Head of caudate nucleus (tissue), 42 donors: ENCODE results near the gene MCM3AP.
"Not testable (repeated sequence)": the region's sequence is repeated elsewhere in the genome, so short reads cannot be mapped to it uniquely, and the experiment has no call there.

Experiments used
- DNase-seq, 42 donors: peaks; one replicate each; pipeline versions ENCODE4 v3.0.0 to v3.0.0-alpha.2; 2020 to 2021; ENCODE audit warnings: mixed read lengths in 7 of 42
- intact Hi-C: fragments of 100-400 bp; cut with DNase I; formaldehyde crosslinking; loops from one replicate; pipeline ENCODE4 v1.15.0; 2022

Gene MCM3AP

DNA sequence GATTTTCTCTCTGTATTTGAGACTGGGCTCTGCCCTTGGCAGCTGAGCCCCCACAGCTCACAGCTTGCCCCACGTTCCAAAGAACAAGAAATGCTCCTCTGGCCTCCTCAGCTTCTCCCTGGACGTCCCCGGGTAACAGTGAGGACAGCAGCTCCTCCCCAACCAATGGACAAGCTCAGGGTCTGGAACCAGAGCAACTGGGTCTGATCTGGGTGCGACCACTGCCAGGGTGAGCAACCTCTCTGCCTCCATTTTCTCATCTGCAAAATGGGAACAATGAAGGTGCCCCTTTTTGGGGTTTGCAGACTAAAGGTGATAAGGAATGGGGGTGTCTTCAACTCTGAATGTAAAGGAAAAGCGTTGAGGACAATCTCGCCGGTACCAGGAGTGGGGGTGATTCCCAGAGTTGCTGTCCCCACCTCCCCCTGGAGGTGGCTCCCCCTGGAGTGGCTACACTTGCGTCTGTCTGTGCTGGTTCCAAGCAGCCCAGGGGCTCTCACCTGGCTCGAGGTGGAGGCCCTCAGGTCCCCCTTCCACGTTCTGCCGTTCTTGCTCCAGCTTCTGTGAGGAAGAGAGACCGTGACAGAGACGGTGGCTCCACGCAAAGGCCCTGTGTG lies 31.4 kb upstream of the MCM3AP start:
- intact Hi-C loops: no loop called here
- no peak for DNase-seq

DNA sequence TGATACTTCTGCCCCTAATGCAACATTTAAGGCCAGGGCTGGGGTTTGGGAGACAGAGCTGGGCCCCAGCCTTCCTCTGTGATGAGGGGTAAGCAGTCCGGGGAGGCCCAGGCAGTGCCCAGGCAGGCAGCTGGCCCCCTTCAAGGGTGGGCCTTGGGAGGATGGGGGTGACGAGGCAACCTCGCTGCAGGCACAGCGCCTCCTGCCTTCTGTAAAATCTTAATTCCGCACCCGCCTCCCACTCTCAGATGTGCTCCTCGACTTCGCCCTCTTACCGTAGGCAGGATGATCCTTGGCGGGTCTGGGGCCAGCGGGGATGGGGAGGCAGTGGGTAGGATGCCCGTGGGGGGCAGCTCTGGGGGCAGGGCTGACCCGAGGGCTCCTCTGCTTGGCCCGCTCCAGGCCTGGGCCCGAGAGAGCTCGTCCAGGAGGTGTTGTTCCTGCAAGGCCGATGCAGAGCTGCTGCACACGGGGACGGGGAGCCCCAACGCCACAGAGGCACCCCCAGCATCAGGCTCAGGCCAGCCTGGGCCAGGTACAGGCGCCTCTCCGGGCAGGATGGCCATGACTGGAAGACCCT lies 29.1 kb upstream of the MCM3AP start:
- intact Hi-C loops: no loop called here
- DNase-seq: no peak

GRCh38 chr21:46312949-46313348 lies 27.5 kb upstream of the MCM3AP start:
- DNase-seq: no peak
- intact Hi-C loops: no loop called here

DNA sequence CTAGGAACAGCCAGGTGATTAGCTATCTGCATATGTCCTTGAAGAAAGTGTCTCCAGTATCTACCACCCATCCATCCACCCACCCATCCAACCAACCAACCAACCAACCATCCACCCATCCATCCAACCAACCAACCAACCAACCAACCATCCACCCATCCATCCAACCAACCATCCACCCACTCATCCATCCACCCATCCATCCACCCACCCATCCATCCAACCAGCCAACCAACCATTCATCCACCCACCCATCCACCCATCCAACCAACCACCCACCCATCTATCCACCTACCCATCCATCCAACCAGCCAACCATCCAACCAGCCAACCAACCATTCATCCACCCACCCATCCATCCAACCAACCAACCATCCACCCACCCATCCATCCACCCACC lies 26.2 kb upstream of the MCM3AP start:
- no peak for DNase-seq
- intact Hi-C loops: no loop called here

GRCh38 chr21:46310260-46310659 lies 24.8 kb upstream of the MCM3AP start:
- DNase-seq, intact Hi-C loops: not testable (repeated sequence)

DNA sequence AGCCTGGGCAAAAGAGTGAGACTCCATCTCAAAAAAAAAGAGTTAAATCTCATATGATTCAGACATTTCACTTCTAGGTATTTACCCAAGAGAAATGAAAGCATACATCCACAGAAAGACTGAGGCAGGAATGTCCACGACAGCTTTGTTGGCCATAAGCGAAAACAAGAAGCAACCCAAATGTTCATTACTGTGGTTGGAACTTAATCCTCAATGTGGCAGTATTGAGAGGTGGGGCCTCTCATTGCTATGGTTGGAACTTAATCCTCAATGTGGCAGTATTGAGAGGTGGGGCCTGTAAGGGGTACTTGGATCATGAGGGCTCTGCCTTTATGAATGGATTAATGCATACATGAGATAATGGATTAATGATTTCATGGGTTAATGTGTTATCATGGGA lies 23.0 kb upstream of the MCM3AP start:
- intact Hi-C loops: no loop called here
- DNase-seq: no peak

GRCh38 chr21:46307625-46308024 lies 22.2 kb upstream of the MCM3AP start:
- no peak for DNase-seq
- intact Hi-C loops: no loop called here

- intact Hi-C loops: no loop called here
- DNase-seq: peak in 36 of 42 donors; percentile 19 to 77 (median 53)
Observed at GRCh38 chr21:46304955-46305354, 19.5 kb upstream of the MCM3AP start.

DNA sequence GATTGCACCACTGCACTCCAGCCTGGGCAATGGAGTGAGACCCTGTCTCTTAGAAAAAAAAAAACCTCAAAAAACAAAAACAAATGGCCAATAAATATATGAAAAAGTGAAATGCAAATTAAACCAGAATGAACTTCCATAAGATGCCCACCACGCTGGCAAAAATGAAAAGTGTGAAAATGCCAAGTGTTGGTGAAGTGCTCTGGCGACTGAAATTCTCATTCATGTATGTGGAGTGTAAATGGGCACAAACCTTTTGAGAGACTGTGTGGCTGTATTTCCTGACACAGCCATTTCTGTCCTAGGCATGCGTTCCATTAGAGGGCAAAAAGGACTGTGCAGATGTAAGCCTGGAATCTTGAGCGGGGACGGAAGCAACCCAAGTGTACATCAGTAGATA lies 19.0 kb upstream of the MCM3AP start:
- DNase-seq: no peak
- intact Hi-C loops: no loop called here

- DNase-seq: no peak
Observed at GRCh38 chr21:46301759-46302158, 16.3 kb upstream of the MCM3AP start.

DNA sequence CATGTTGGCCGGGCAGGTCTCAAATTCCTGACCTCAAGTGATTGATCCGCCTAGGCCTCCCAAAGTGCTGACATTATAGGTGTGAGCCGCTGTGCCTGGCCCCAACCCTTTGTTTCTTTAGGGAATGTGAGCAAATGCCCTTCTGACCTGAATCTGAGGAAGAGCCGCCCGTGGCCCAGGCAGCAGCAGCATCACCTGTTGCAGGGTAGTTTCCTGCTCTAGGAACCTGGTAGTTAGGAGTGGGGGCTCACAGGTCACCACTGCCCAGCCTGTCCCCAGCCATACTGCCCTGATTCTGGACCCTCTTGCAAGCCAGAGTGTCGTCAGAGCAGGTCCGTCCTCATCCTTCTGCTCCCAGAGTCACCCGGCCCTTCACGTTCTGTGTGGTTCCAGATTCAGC lies 13.8 kb upstream of the MCM3AP start:
- DNase-seq: no peak
- intact Hi-C loops: no loop called here

More at GRCh38 chr21:46301759-46302158, 16.3 kb upstream of the MCM3AP start:
- intact Hi-C loops: no loop called here

- peak in 14 of 42 donors; percentile 8 to 43 (median 18) for DNase-seq
- intact Hi-C loops: no loop called here
Observed at GRCh38 chr21:46297338-46298271, 12.2 kb upstream of the MCM3AP start.

DNA sequence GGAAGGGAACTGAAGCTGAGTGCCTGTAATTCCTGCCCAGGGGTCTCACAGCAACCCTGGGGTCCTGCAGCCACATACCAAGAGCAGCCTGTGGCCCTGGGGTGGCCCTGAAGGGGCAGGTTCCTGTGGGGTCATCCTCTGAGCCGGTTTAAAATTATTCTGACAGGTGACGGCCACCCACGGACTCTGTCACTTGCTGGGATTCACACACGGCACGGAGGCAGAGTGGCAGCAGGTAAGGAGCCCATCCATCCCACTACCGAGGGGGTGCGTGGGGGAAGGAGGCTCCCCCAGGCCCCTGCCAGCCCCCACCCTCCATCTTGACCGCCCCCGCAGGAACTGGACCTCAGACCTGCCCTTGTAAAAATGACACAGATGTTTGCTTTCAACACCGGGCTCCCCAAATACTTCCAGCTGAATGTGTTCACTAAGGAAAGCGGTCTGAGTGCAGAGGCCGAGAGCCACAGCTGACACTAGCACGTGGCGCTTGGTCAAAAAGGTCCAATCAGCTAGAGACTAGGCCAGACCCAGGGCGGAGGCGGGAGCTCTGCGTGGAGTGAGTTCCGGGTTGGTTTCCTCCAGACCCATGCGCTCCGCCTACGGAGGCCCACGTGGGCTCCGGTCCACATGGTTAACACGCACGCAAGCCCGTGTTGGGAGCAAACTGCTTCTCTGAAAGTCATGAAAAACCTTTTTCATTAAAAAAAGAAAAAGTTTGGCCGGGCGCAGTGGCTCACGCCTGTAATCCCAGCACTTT lies 10.8 kb upstream of the MCM3AP start:
- peak in 31 of 42 donors; percentile 20 to 66 (median 42) for DNase-seq
- intact Hi-C loops: no loop called here

DNA sequence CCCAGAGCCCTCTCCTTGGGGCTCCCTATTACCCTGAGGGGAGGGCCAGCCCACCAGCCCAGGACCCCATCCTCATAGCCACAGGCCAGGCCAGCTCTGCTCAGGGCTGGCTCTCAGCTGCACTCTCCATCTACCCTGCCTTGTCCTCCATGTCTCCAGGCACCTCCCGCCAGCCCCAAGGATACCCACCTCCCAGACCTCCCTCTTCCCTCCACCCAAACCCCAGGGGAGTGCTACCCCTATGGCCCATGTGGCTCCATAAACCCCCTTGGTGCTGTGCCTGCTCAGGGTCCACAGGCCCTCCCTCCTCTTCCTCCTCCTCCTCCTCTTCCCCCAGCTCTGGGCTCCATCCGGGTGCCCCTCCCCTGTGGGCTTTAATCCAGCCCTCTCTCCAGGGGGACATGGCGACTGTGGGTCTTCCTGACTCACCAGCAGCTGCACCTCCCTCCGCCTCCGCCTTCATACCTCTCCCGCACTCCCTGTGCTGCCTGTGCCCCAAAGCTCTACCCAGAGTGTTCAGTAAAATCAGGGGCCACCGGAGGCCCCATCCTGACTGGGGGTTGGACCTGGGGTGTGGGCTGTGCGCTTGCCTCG lies 9.9 kb upstream of the MCM3AP start:
- intact Hi-C loops: no loop called here

DNA sequence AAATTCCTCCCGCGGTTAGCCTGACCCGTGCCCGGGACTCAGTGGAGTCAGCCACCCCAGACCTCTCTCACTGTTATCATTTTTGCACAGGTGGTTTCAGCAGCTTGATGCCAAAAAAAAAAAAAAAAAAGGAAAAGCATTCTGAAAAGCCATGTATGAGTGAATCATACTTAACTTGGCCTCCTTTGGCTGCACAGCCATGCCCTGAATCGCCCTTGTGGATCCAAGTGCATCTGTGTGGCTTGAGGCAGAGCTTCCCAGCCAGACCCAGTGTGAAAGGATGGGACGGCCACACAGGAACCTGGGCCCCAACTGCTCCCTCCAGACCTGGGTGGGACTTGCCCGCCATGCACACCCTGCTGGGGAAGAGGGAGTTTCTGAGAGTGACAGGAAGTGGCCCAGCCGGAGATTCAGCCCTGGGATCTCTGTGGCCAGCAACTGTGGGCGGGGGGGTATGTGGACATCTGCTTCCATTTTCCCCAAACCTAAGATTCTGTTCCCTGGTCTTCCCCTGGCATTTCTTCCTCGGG lies 9.3 kb upstream of the MCM3AP start:
- intact Hi-C loops: no loop called here
- DNase-seq: peak in 3 of 42 donors; percentile 5 to 21 (median 12)

More for the DNA sequence above, 9.9 kb upstream of the MCM3AP start:
- DNase-seq: peak in 8 of 42 donors; percentile 8 to 62 (median 18)

- intact Hi-C loops: no loop called here
- DNase-seq: no peak
Observed at GRCh38 chr21:46291561-46291960, 6.2 kb upstream of the MCM3AP start.

DNA sequence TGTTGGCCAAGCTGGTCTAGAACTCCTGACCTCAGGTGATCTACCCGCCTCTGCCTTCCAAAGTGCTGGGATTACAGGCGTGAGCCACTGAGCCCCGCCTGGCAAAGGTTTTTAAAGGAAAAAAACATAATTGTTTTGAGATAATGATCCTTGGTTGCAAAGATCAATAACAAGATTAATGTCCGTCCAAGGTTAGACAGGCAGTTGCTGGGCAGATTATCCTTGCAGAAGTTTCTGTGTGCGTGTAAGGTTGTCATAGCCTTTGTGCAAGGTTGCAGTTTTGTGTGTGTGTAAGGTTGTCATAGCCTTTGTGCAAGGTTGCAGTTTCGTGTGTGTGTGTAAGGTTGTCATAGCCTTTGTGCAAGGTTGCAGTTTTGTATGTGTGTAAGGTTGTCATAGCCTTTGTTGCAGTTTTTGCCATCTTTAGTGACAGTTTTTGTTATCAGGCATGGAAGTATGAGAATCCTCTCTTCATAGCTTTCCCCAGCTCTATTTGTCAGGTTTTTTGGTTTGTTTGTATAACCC lies 4.3 kb upstream of the MCM3AP start:
- intact Hi-C loops: loop anchor here (5.0 kb wide), 2 partner anchors 33 to 62 kb away; partner anchors contain the start of genes C21orf58, LSS and PCNT
- DNase-seq: no peak

- intact Hi-C loops: loop anchor here (5.0 kb wide), 2 partner anchors 35 to 60 kb away; partner anchors contain the start of genes C21orf58, LSS and PCNT
Observed at GRCh38 chr21:46287541-46287940, 2.1 kb upstream of the MCM3AP start.

More at GRCh38 chr21:46287541-46287940, 2.1 kb upstream of the MCM3AP start:
- DNase-seq: no peak
